GM12875 (cell line): ENCODE data around the gene CFAP54.
"Not testable (repeated sequence)": the region's sequence is repeated elsewhere in the genome, so short reads cannot be mapped to it uniquely, and the experiment has no call there.

Source experiments
- H3K4me3 ChIP-seq: one replicate; pipeline ENCODE4 v1.5.1; 2011; ENCODE audit warnings: low read depth, low read length, control low read depth
- CTCF ChIP-seq: IDR thresholded peaks from 2 replicates; pipeline ENCODE4 v1.5.1; 2011; ENCODE audit warnings: low read depth, mild to moderate bottlenecking, control low read depth, inconsistent platforms, low read length, moderate library complexity, borderline replicate concordance; ENCODE audit not compliant: insufficient read depth

CFAP54 gene

GRCh38 chr12:96710127-96710745 lies 220.9 kb downstream of the CFAP54 start:
- TF ChIP-seq CTCF: no peak
- no peak overlapping the region for H3K4me3 ChIP-seq

- TF ChIP-seq CTCF: no peak
- H3K4me3 ChIP-seq: no peak overlapping the region
Observed at GRCh38 chr12:96711364-96711763, 222.0 kb downstream of the CFAP54 start.

GRCh38 chr12:96714199-96714598 lies 224.8 kb downstream of the CFAP54 start:
- no peak overlapping the region for H3K4me3 ChIP-seq
- no peak for TF ChIP-seq CTCF

GRCh38 chr12:96719660-96720362 lies 230.4 kb downstream of the CFAP54 start:
- H3K4me3 ChIP-seq: peak overlapping the region; percentile 29

DNA sequence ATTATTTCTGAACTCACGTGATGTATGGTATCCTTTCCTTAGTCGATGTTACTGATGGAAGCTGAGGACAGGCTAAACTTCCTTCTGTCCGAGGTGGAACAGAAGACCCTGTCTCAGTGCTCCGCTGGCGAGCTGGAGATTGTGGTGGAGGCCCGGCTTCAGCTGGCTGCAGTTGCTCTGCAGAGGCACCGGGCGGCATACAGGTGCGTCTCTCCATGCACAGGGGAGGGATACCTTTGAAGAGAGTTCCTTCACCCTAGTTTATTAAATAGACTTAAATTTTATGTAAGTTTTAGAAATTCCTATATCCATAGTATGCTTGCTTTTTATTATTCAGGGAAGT lies 231.0 kb downstream of the CFAP54 start:
- TF ChIP-seq CTCF: no peak
- no peak overlapping the region for H3K4me3 ChIP-seq

More at GRCh38 chr12:96719660-96720362, 230.4 kb downstream of the CFAP54 start:
- TF ChIP-seq CTCF: no peak

DNA sequence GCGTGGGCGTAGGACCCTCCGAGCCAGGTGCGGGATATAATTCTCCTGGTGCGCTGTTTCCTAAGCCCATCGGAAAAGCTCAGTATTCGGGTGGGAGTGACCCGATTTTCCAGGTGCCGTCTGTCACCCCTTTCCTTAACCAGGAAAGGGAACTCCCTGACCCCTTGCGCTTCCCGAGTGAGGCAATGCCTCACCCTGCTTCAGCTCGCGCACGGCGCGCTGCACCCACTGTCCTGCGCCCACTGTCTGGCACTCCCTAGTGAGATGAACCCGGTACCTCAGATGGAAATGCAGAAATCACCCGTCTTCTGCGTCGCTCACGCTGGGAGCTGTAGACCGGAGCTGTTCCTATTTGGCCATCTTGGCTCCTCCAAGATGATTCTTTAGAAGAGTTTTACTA lies 240.1 kb downstream of the CFAP54 start:
- H3K4me3 ChIP-seq: not testable (repeated sequence)

- no peak for TF ChIP-seq CTCF
- no peak overlapping the region for H3K4me3 ChIP-seq
Observed at GRCh38 chr12:96729886-96730285, 240.5 kb downstream of the CFAP54 start.

DNA sequence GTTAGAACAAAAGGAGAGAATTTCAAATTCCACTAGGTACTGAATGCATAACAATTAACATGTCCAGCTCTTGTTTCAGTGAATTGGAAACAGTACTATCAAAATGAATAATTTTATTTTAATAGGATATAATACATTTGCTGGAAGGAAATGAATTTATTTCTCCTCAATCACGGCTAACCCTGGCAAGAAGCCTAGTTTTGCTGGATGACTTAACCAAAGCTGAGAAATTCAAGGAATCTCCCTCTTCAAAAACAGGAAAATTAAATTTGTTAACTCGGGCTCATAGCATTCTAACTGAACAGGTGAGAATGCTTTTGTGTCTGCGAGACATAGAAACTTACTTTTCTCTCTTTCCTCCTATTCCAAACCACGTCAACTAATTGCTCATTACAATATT lies 254.2 kb downstream of the CFAP54 start:
- TF ChIP-seq CTCF: no peak
- H3K4me3 ChIP-seq: no peak overlapping the region
